Body of pancreas (tissue), 4 donors: Measurements from ENCODE around the gene CLEC16A.

Experiments used
- CTCF ChIP-seq, 7 experiments: fragments of 450-650 bp in 4 of 7; fragments of 200-600 bp in 3 of 7; sonication (generic) in 3 of 7; IDR thresholded peaks; one replicate each; pipeline ENCODE4 v1.5.1; 2016 to 2019; ENCODE audit warnings: antibody characterized with exemption in 7 of 7
- POLR2A ChIP-seq, 3 donors: fragments of 450-650 bp; IDR thresholded peaks; one replicate each; pipeline ENCODE4 v1.6.1; 2016; ENCODE audit warnings: antibody characterized with exemption in 3 of 3, mild to moderate bottlenecking in 2 of 3

GRCh38 chr16:11049396-11050059 lies 105.2 kb downstream of the CLEC16A start:
- TF ChIP-seq POLR2A (IDR thresholded peaks at IDR 0.05) = no peak
- TF ChIP-seq CTCF (IDR thresholded peaks at IDR 0.05) = no peak
